KMS-11 (cell line): ENCODE results near the gene PCOLCE2.
"Not testable (repeated sequence)": the region's sequence is repeated elsewhere in the genome, so short reads cannot be mapped to it uniquely, and the experiment has no call there.

ENCODE experiments used
- H2AFZ ChIP-seq: fragments of 200-600 bp; sonication (generic); 2 replicates; pipeline ENCODE4 v1.6.1; 2016; ENCODE audit warnings: antibody characterized with exemption, mixed run types, low read depth
- H3K27ac ChIP-seq: fragments of 200-600 bp; sonication (generic); 2 replicates; pipeline ENCODE4 v1.6.1; 2016; ENCODE audit warnings: mild to moderate bottlenecking, mixed run types
- H3K27me3 ChIP-seq: fragments of 200-600 bp; sonication (generic); 2 replicates; pipeline ENCODE4 v1.6.1; 2017; ENCODE audit warnings: mild to moderate bottlenecking, low read depth, mixed run types, moderate library complexity; ENCODE audit not compliant: insufficient read depth
- H3K36me3 ChIP-seq: fragments of 200-600 bp; sonication (generic); 2 replicates; pipeline ENCODE4 v1.6.1; 2017; ENCODE audit warnings: mild to moderate bottlenecking, mixed run types; ENCODE audit not compliant: insufficient read depth
- H3K4me1 ChIP-seq: fragments of 200-600 bp; sonication (generic); 2 replicates; pipeline ENCODE4 v1.6.1; 2016; ENCODE audit warnings: mild to moderate bottlenecking, low read depth, mixed run types; ENCODE audit not compliant: poor library complexity, severe bottlenecking
- H3K4me2 ChIP-seq: fragments of 200-600 bp; sonication (generic); 2 replicates; pipeline ENCODE4 v1.7.0; 2016; ENCODE audit warnings: mild to moderate bottlenecking, mixed run types
- H3K4me3 ChIP-seq: fragments of 200-600 bp; sonication (generic); IDR thresholded peaks from 2 replicates; pipeline ENCODE4 v1.6.1; 2017; ENCODE audit warnings: low read depth, low read length, mixed read lengths; ENCODE audit not compliant: insufficient read depth
- H3K79me2 ChIP-seq: fragments of 200-600 bp; sonication (generic); 2 replicates; pipeline ENCODE4 v1.6.1; 2016; ENCODE audit warnings: low read depth, mixed run types; ENCODE audit not compliant: insufficient read depth
- H3K9ac ChIP-seq: fragments of 200-600 bp; sonication (generic); 2 replicates; pipeline ENCODE4 v1.6.1; 2016; ENCODE audit warnings: mild to moderate bottlenecking, mixed run types
- H4K20me1 ChIP-seq: fragments of 200-600 bp; sonication (generic); 2 replicates; pipeline ENCODE4 v1.6.1; 2016; ENCODE audit warnings: mild to moderate bottlenecking, mixed run types; ENCODE audit not compliant: insufficient read depth
- TF ChIP-seq, protein P1 (sequence below): fragments of 200-600 bp; sonication (generic); conservative IDR thresholded peaks from 2 replicates; pipeline ENCODE4 v1.6.1; 2017; ENCODE audit warnings: low read depth, mild to moderate bottlenecking, antibody characterized with exemption, low read length, moderate library complexity, mixed read lengths

Gene PCOLCE2

DNA sequence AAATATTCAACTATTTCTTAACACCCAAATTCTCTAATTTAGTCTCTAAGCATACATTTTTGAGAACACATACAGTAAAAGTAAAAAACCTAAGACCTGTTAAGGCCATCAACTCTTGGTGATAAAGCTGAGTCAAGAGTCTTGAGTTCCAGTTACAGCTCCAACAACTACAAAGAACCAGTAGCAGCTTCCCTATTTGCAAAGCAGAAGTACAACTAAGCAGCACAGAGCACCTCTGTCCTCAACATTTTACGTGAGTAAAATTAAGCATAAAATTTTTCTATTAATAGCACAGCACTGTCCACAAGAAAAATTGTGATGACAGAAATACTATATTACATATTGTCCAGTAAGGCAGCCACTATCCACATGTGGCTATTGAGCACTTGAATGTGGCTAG lies 4.4 kb downstream of the PCOLCE2 start:
- H3K4me1 ChIP-seq: no peaks in the 10 kb centered on the region
- H3K79me2 ChIP-seq: no peaks in the 10 kb centered on the region
- no peak overlapping the region for H3K4me2 ChIP-seq
- no peaks in the 10 kb centered on the region for H3K36me3 ChIP-seq
- TF ChIP-seq, protein P1, sequence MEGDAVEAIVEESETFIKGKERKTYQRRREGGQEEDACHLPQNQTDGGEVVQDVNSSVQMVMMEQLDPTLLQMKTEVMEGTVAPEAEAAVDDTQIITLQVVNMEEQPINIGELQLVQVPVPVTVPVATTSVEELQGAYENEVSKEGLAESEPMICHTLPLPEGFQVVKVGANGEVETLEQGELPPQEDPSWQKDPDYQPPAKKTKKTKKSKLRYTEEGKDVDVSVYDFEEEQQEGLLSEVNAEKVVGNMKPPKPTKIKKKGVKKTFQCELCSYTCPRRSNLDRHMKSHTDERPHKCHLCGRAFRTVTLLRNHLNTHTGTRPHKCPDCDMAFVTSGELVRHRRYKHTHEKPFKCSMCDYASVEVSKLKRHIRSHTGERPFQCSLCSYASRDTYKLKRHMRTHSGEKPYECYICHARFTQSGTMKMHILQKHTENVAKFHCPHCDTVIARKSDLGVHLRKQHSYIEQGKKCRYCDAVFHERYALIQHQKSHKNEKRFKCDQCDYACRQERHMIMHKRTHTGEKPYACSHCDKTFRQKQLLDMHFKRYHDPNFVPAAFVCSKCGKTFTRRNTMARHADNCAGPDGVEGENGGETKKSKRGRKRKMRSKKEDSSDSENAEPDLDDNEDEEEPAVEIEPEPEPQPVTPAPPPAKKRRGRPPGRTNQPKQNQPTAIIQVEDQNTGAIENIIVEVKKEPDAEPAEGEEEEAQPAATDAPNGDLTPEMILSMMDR: no peak
- H3K27me3 ChIP-seq: no peaks in the 10 kb centered on the region; the same call in 1 of the 2 replicates
- H2AFZ ChIP-seq: no peak overlapping the region
- no peak overlapping the region for H3K9ac ChIP-seq
- no peak overlapping the region for H3K4me3 ChIP-seq
- H4K20me1 ChIP-seq: no peaks in the 10 kb centered on the region
- H3K27ac ChIP-seq: no peak overlapping the region

DNA sequence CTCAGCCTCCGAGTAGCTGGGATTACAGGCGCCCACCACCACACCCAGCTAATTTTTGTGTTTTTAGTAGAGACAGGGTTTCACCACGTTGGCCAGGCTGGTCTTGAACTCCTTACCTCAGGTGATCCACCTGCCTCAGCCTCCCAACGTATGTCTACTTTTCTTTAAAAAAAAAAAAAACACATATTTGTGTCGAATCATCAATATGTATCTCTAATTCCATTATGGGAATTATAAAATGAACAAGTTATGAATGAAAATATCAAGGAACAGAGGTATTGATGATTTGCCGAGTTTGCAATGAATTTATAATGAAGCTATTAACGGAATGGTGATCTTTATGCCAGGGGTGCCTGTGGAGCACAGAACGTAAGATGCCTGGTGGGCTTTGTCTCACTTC lies 5.3 kb downstream of the PCOLCE2 start:
- H3K9ac ChIP-seq, H3K36me3 ChIP-seq, H4K20me1 ChIP-seq, H3K27ac ChIP-seq, H3K4me1 ChIP-seq, H3K27me3 ChIP-seq, H3K4me2 ChIP-seq, H2AFZ ChIP-seq, H3K4me3 ChIP-seq, H3K79me2 ChIP-seq: not testable (repeated sequence)

DNA sequence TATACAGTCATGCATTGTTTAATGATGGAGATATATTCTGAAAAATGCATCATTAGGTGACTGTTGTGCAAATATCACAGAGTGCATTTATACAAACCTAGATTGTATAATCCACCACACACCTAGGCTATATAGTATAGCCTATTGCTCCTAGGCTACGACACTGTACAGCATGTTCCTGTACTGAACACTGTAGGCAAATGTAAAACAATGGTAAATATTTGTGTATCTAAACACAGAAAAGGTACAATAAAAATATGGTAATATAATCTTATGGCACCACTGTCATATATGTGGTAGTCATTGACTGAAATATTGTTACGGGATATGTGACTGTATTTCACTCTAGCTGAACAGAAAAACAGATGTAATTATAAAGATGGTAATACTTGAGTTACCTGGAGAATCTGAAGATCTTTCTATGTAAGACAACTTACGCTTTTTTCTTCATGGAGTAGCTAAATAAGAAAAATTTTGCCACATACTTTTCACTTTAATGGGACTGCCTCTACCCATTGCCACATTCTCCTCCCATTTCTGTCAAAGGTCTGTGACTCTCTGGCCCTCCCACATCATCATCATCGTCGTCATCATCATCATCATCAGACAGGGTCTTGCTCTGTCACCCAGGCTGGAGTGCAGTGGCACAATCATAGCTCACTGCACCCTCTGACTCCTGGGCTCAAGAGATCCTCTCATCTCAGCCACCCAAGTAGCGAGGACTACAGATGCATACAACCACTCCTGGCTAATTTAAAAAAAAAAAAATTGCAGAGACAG lies 7.2 kb downstream of the PCOLCE2 start:
- H3K4me2 ChIP-seq: no peak overlapping the region
- H3K36me3 ChIP-seq: no peaks in the 10 kb centered on the region
- no peak overlapping the region for H3K9ac ChIP-seq
- H4K20me1 ChIP-seq: no peaks in the 10 kb centered on the region
- H3K27me3 ChIP-seq: no peaks in the 10 kb centered on the region
- H3K27ac ChIP-seq: no peak overlapping the region
- H3K79me2 ChIP-seq: no peaks in the 10 kb centered on the region
- no peak overlapping the region for H3K4me3 ChIP-seq
- no peak overlapping the region for H2AFZ ChIP-seq
- H3K4me1 ChIP-seq: no peaks in the 10 kb centered on the region
- TF ChIP-seq, protein P1: no peak

- no peaks in the 10 kb centered on the region for H3K27me3 ChIP-seq
- H3K36me3 ChIP-seq: no peaks in the 10 kb centered on the region
- H2AFZ ChIP-seq: no peak overlapping the region
- H4K20me1 ChIP-seq: no peaks in the 10 kb centered on the region
- no peaks in the 10 kb centered on the region for H3K79me2 ChIP-seq
- no peak overlapping the region for H3K9ac ChIP-seq
- TF ChIP-seq, protein P1: no peak
- H3K4me1 ChIP-seq: no peaks in the 10 kb centered on the region
- no peak overlapping the region for H3K4me3 ChIP-seq
- H3K4me2 ChIP-seq: no peak overlapping the region
- H3K27ac ChIP-seq: no peak overlapping the region
Observed at GRCh38 chr3:142878649-142879300, 10.1 kb downstream of the PCOLCE2 start.

- Histone ChIP-seq H2AFZ (no peak overlapping the region), H4K20me1 (no peaks in the 10 kb centered on the region), H3K4me2 (no peak overlapping the region), H3K4me3 (no peak overlapping the region), H3K79me2 (no peaks in the 10 kb centered on the region), H3K27ac (no peak overlapping the region), H3K4me1 (no peaks in the 10 kb centered on the region), H3K27me3 (no peaks in the 10 kb centered on the region), H3K36me3 (no peaks in the 10 kb centered on the region), H3K9ac (no peak overlapping the region)
- TF ChIP-seq, protein P1: no peak
Observed at GRCh38 chr3:142876417-142876816, 12.5 kb downstream of the PCOLCE2 start.
